Stimulated activated CD8-positive, alpha-beta memory T cell treated with anti-CD3 and anti-CD28 coated beads, Interleukin-15, amount 100 ng/mL, for 1 hour (primary cell): ENCODE data around the gene RAD9A.
"Not testable (repeated sequence)": the region's sequence is repeated elsewhere in the genome, so short reads cannot be mapped to it uniquely, and the experiment has no call there.

Experiments
- DNase-seq: peaks from one replicate; pipeline ENCODE4 v3.0.0-alpha.2; 2020; ENCODE audit warnings: low read depth

The RAD9A gene

GRCh38 chr11:67397536-67397935 lies 5.8 kb downstream of the RAD9A start:
- no peak for DNase-seq

GRCh38 chr11:67397986-67398660 lies 6.3 kb downstream of the RAD9A start:
- DNase-seq: no peak

DNA sequence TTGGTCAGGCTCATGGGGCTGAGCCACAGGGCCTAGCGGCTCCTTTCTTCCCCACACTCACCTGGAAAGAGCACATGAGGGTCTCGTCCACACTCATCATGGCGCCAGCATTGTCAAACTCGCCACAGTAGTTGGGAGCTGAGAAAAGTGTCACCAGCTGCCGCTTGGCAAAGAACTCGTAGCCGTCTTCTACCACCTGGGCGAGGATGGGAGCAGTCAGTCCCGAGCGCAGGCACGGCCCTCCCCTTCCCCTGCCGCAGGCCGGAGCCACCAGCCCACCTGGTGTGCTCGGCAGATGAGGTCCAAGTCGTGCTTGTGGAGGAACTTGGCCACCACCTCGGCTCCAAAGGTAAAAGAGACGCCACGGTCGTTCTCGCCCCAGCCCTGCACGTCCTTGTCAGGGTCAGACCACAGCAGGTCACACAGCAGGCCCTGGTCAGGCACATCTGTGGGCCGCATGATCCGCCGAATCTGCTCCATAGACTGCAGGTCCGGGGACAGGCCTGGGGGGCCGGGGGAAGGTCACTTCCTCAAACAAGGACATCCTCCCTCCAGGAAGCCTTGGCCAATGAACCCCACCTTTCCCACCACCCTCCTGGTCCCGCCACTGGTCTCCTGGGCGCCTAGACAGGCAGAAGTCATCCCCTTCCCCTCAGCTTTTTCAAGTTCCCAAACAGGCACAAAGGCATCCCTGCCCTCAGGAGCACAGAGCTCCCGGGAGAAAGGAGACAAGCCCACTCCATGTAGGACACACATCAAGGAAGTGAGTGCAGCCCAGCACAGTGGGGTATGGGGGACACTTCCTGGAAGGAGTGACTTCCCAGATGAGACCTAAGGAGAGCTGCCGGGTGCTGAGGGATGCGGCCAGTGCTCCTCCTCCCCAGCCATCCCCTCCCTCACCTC lies 7.1 kb downstream of the RAD9A start:
- no peak for DNase-seq

DNA sequence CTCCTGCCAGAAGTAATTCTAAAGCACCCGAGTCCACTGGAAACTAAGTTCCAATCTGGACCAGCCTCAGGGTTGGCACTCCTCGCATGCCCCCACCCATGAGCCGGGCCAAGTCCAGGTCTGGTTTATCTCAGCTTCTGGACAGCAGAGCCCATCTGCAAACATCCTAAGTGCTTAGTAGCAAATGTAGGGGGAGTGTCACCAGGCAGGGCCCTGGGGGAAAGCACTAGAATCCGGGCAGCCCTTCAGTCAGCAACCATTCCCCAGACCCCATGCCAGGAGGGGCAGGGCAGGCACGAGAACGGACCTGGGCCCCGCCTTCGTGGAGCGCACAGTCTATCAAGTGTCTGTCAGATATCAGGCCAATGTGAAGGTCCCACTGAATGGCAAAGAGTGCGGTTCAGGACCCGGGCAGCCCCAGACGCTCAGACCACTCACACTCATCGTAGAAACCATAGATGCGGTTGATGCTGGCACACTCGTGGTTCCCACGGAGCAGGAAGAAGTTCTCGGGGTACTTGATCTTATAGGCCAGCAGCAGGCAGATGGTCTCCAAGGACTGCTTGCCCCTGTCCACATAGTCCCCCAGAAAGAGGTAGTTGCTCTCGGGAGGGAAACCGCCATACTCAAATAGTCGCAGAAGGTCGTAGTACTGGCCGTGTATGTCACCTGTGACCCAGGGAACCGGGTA lies 8.6 kb downstream of the RAD9A start:
- no peak for DNase-seq

GRCh38 chr11:67400942-67401494 lies 9.2 kb downstream of the RAD9A start:
- no peak for DNase-seq

DNA sequence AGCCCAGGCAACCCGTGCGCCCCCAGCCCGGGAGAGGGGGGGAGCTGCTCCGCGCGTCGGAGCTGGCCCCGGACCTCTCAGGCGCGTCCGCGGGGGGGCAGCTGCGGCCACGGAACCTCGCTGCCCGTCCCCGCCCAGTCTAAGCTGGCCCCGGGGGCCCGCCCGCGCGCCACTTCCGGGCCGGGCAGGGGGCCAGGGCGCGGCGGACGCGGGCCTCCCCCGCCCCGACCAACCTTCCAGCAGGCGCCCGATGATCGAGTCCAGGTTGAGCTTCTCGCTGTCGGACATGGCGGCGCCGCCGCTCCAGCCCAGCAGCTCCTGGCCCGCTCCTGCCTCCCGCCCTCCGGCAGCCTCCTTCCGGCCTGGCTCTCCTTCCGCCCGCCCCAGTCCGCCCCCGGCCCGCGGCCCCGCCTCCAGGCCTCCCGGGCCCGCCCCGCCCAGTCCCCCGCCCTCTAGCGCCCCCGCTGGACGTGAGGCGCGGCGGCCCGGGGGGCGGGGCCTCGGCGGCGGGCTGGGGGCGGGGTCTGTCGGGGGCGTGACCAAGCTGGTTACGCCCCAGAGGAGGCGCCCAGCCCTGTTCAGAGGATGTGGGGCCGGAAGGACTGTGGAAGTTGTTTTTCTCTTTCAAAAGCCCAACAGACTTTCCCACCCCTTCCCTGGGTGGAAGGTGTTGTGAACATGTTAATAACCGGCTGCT lies 9.9 kb downstream of the RAD9A start, which contains the start of gene PPP1CA:
PPP1CA (minus strand) TSS at position 364 of the 697 bp plus-strand sequence; CDS start at position 288, 76 bp downstream.
- DNase-seq: peak; percentile 84

DNA sequence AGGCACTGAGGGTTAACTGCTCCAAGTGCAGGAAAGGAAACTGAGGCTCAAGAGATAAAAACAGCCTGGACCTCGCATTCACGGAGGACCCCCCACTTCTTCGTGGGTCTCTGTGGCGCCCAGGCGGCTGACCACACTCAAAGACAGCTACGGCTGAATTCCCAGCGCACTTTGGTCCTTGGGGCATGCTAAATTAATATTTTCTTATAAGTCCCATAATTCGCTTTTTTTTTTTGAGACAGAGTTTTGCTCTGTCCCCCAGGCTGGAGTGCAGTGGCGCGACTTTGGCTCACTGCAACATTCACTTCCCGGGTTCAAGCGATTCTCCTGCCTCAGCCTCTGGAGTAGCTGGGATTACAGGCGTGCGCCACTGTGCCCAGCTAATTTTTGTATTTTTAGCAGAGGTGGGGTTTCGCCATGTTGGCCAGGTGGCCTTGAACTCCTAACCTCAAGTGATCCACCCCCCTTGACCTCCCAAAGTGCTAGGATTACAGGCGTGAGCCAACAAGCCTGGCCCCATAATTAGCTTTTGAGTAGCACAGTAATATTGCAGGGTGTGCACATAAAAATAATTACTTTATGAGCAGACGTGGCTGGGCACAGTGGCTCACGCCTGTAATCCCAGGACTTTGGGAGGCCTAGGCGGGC lies 10.5 kb downstream of the RAD9A start:
- DNase-seq: not testable (repeated sequence)

GRCh38 chr11:67403085-67403484 lies 11.3 kb downstream of the RAD9A start:
- not testable (repeated sequence) for DNase-seq

- no peak for DNase-seq
Measured at GRCh38 chr11:67404515-67405195, 12.9 kb downstream of the RAD9A start.

DNA sequence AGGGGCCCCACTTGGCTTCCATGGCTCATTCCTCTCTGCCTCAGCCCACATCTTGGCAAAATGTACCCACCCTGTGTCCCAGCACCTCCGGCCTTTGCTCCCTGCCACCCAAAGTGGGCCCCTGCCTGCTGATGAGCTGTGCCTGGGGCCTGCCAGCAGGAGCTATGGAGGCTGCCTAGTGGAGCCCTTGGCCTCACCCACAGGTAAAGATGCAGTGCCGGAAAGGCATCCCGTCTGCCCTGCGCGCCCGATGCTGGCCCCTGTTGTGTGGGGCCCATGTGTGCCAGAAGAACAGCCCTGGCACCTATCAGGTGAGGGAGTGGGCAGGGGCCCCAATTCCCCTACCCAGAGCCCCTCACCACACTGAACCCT lies 13.4 kb downstream of the RAD9A start:
- no peak for DNase-seq

DNA sequence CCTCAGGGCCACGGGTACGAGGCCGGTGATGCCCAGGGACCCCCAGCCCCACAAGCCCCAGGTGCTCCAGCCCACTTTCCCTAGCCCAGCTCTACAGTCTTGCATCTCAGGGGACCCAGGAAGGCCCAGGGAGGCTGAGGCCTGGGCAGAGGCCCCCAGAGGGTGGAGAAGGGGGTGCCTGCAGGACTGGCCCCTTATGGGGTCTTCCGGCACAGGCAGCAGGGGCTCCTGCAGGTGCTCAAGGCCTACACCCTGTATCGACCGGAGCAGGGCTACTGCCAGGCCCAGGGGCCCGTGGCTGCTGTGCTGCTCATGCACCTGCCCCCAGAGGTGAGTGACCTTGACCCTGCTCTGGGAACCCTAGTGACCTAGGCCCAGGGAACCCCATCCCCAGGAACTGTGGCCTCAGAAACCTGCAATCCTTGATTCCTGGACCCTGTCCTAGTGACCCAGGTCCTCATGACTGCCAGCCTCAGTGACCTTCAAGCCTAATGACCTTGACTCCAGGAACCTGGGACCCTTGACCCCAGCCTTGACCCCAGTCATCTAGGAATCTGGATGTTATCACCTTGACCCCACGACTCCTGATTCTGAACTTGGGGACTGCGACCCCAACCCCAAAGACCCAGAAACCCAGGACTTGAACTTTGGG lies 14.0 kb downstream of the RAD9A start:
- no peak for DNase-seq

DNA sequence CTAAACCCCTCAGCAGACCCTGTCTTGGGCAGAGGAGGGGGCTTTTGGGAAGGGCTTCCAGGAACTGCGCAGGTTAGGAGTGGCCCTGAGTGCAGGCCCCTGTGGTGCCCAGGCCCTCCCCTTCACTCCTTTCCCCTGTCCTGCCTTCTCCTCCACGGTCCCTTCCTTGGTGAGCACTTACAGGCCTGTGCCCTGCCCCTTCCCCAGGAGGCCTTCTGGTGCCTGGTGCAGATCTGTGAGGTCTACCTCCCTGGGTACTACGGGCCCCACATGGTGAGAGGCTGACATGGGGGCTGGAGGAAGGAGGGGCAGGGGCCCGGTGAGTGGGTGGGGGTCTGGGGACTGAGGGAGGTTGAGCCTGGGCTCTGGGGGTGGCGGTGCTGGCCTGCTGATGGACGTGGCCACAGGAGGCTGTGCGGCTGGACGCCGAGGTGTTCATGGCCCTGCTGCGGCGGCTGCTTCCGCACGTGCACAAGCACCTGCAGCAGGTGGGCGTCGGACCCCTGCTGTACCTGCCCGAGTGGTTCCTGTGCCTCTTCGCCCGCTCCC lies 14.7 kb downstream of the RAD9A start:
- no peak for DNase-seq

DNA sequence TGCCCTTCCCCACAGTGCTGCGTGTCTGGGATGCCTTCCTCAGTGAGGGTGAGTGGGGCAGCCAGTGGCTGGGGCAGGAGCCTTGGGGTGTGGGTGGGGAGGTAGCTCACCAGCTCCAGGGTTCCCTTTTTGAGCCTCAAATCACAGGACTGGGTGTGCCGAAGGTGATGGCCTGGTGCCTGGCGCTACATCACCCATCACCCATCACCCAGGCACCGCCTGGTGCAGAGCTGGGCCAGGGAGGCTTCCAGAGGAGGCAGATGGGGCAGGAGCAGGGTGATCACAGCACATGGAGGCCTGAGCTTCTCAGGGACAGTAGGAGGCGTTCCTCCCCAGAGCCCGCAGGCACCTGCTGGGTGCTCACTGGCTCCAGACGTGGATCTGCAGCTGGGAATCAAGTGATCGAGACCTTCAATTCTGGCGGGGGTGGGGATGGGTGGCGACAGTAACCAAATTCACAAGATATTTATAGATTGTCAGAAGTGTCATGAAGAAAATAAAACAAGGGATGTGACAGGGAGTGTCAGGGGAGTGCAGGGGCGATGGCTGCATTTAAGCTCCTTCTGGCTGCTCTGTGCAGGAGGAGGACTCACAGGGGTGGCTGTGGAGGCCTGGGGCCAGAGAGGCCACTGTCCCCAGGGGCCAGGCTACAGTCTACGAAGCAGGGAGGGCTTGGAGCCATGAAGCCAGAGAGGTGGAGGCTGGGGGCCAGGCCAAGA lies 15.3 kb downstream of the RAD9A start:
- no peak for DNase-seq

- no peak for DNase-seq
Measured at GRCh38 chr11:67407688-67408163, 15.9 kb downstream of the RAD9A start.

DNA sequence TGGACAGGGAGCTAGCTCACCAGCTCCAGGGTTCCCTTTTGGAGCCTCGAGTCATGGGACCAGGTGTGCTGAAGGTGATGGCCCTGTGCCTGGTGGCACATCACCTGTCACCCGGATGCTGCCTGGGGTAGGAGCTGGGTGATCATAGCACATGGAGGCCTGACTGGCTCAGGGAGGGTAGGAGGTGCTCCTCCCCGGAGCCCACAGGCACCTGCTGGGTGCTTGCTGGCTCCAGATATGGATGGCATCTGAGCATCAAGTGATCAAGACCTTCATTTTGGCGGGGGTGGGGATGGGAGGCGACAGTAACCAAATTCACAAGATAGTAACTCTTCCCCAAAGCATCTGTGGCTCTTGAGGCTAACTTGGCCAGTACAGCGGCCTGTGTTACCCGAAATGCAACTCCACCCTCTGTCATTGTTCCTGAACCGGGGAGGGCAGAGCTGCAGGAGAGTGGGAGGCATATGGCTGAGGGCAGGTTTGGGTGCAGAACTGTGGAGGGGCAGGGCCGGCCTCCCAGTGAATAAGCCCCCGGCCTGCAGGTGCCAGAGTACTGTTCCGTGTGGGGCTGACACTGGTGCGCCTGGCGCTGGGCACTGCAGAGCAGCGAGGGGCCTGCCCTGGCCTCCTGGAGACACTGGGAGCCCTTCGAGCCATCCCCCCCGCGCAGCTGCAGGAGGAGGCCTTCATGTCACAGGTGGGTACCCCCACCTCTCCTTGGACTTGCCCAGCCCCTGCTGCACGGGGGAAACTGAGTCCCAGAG lies 16.8 kb downstream of the RAD9A start:
- no peak for DNase-seq

DNA sequence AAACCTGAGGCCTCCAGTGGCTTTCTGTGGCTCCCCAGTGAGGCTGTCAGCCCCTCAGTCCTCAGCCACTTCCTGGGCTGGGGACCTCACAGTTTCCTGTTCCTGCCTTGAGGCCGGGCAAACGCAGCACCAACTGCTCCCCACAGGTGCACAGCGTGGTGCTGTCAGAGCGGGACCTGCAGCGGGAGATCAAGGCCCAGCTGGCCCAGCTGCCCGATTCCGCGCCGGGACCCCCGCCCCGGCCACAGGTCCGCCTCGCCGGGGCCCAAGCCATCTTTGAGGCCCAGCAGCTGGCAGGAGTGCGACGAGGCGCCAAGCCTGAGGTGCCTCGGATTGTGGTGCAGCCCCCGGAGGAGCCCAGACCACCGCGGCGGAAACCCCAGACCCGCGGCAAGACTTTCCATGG lies 17.5 kb downstream of the RAD9A start:
- DNase-seq: no peak

GRCh38 chr11:67409781-67410368 lies 18.1 kb downstream of the RAD9A start:
- no peak for DNase-seq

GRCh38 chr11:67410369-67410831 lies 18.6 kb downstream of the RAD9A start:
- DNase-seq: no peak
